Smooth muscle cell (in vitro differentiated cells): ENCODE data around the gene CD300H. TPM values are rescaled to one million over a fixed set of nuclear protein-coding genes. Genes with fewer than 3 reads are reported as not detected.

ENCODE experiments used
- DNase-seq: peaks from one replicate; lab custom pipeline; 2025; ENCODE audit not compliant: unreplicated experiment; lab: John Stamatoyannopoulos, UW
- H2AFZ ChIP-seq: fragments of 200-600 bp; sonication (generic); 2 replicates; pipeline ENCODE4 v1.6.0; 2016; ENCODE audit warnings: antibody characterized with exemption, low read depth, mild to moderate bottlenecking
- H3F3A ChIP-seq: fragments of 200-600 bp; sonication (generic); 2 replicates; pipeline ENCODE4 v1.6.0; 2017; ENCODE audit warnings: antibody characterized with exemption, low read depth
- H3K27ac ChIP-seq: fragments of 200-600 bp; sonication (generic); 2 replicates; pipeline ENCODE4 v1.5.1; 2016; ENCODE audit warnings: low read depth, mild to moderate bottlenecking
- H3K27me3 ChIP-seq: fragments of 200-600 bp; sonication (generic); 2 replicates; pipeline ENCODE4 v1.6.1; 2016; ENCODE audit warnings: low read depth, mild to moderate bottlenecking
- H3K36me3 ChIP-seq: fragments of 200-600 bp; sonication (generic); 2 replicates; pipeline ENCODE4 v1.5.1; 2016; ENCODE audit warnings: low read depth
- H3K4me1 ChIP-seq: fragments of 200-600 bp; sonication (generic); 2 replicates; pipeline ENCODE4 v1.5.1; 2016; ENCODE audit warnings: low read depth
- H3K4me2 ChIP-seq: fragments of 200-600 bp; sonication (generic); 2 replicates; pipeline ENCODE4 v1.6.0; 2016; ENCODE audit warnings: mild to moderate bottlenecking
- H3K4me3 ChIP-seq: fragments of 200-600 bp; sonication (generic); 2 replicates; pipeline ENCODE4 v1.5.1; 2016; ENCODE audit warnings: mild to moderate bottlenecking
- H3K79me2 ChIP-seq: fragments of 200-600 bp; sonication (generic); 2 replicates; pipeline ENCODE4 v1.6.0; 2016; ENCODE audit warnings: low read depth, mild to moderate bottlenecking
- H3K9ac ChIP-seq: fragments of 200-600 bp; sonication (generic); 2 replicates; pipeline ENCODE4 v1.6.0; 2016; ENCODE audit warnings: low read depth
- H3K9me3 ChIP-seq: fragments of 200-600 bp; sonication (generic); replicated peaks from 2 replicates; pipeline ENCODE4 v1.5.1; 2016; ENCODE audit warnings: low read depth
- H4K20me1 ChIP-seq: fragments of 200-600 bp; sonication (generic); 2 replicates; pipeline ENCODE4 v1.6.0; 2016; ENCODE audit warnings: low read depth
- WGBS: methylation state at CpG from one replicate; pipeline ENCODE4 v1.1.7; 2016; ENCODE audit warnings: low lambda C conversion rate; 5-methylcytosine and 5-hydroxymethylcytosine counted together
- polyA plus RNA-seq: library from polyadenylated mRNA; unstranded; fragments of >200 nt; fragmentation: Nextera tagmentation; extraction: Ambion mirVana; gene quantifications from 2 replicates; pipeline ENCODE4 v1.2.1, GENCODE V29; 2016
- total RNA-seq: library from RNA; depleted of rRNA; stranded (reverse); fragments of >200 nt; gene quantifications from 2 replicates; pipeline ENCODE4 v1.2.3, GENCODE V29; 2014
- TF ChIP-seq, protein P1 (sequence below): fragments of 200-600 bp; sonication (generic); IDR thresholded peaks from 2 replicates; pipeline ENCODE4 v1.5.1; 2017; ENCODE audit warnings: borderline replicate concordance, mild to moderate bottlenecking, antibody characterized with exemption; ENCODE audit not compliant: insufficient read depth, poor library complexity, severe bottlenecking

Gene CD300H
- total and polyA plus RNA-seq, 2 experiments from 2014 or later: 0.65 TPM; not detected in 1

DNA sequence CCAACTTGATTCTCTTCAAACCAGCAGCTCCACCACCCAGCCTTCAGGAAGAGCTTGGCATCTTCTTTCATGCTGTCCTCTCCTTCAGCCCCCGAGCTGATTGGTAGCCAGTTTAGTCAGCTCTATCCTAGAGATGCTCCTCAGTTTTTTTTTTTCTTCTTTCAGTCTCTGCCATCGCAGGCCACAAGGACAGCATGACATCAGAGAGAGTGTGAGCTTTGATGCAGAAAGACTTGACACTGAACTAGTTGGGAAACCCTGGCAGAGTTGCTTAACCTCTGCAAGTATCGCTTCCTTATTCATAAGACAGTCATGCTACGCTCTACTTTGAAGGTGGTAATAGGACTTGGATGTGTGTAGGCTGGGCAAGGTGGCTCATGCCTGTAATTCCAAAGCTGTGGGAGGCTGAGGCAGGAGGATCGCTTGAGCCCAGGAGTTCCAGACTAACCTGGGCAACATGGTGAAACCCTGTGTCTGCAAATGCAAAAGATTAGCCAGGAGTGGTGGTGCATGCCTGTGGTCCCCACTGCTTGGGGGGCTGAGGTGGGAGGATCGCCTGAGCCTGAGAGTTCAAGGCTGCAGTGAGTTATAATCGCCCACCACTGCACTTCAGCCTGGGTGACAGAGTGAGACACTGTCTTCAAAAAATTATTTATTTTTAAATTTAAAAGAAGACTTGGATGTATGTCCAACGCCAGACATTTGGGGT is 38.7 kb downstream of the CD300H start:
- WGBS: 83% methylated on average over 8 of the region's 8 CpGs
- H3K27me3 ChIP-seq: peaks cover 19% of the 10 kb centered on the region
- no peaks in the 10 kb centered on the region for H3K9me3 ChIP-seq
- H4K20me1 ChIP-seq: no peaks in the 10 kb centered on the region
- H3K4me3 ChIP-seq: no peak overlapping the region
- H3F3A ChIP-seq: no peaks in the 10 kb centered on the region
- no peak overlapping the region for H2AFZ ChIP-seq
- no peaks in the 10 kb centered on the region for H3K4me1 ChIP-seq
- H3K9ac ChIP-seq: no peak overlapping the region
- H3K4me2 ChIP-seq: no peak overlapping the region
- no peaks in the 10 kb centered on the region for H3K79me2 ChIP-seq
- DNase-seq: no peak
- TF ChIP-seq, protein P1, sequence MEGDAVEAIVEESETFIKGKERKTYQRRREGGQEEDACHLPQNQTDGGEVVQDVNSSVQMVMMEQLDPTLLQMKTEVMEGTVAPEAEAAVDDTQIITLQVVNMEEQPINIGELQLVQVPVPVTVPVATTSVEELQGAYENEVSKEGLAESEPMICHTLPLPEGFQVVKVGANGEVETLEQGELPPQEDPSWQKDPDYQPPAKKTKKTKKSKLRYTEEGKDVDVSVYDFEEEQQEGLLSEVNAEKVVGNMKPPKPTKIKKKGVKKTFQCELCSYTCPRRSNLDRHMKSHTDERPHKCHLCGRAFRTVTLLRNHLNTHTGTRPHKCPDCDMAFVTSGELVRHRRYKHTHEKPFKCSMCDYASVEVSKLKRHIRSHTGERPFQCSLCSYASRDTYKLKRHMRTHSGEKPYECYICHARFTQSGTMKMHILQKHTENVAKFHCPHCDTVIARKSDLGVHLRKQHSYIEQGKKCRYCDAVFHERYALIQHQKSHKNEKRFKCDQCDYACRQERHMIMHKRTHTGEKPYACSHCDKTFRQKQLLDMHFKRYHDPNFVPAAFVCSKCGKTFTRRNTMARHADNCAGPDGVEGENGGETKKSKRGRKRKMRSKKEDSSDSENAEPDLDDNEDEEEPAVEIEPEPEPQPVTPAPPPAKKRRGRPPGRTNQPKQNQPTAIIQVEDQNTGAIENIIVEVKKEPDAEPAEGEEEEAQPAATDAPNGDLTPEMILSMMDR: no peak
- H3K36me3 ChIP-seq: no peaks in the 10 kb centered on the region
- no peak overlapping the region for H3K27ac ChIP-seq

DNA sequence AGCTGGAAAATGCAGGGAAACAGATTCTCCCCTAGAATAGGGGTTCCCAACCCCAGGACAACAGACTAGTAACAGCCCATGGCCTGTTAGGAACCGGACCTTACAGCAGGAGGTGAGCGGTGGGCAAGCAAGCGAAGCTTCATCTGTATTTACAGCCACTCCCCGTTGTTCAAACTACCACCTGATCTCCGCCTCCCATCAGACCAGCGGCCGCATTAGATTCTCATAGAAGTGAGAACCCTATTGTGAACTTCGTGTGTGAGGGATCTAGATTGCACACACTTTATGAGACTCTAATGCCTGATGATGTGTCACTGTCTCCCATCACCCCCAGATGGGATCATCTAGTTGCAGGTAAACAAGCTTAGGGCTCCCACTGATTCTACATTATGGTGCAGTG is 39.6 kb downstream of the CD300H start:
- Histone ChIP-seq H3K27ac (no peak overlapping the region), H3K4me2 (no peak overlapping the region), H3K27me3 (peaks cover 20% of the 10 kb centered on the region), H3K4me3 (no peak overlapping the region), H3F3A (no peaks in the 10 kb centered on the region), H3K4me1 (no peaks in the 10 kb centered on the region), H3K79me2 (no peaks in the 10 kb centered on the region), H2AFZ (no peak overlapping the region), H4K20me1 (no peaks in the 10 kb centered on the region), H3K36me3 (no peaks in the 10 kb centered on the region), H3K9me3 (no peaks in the 10 kb centered on the region), H3K9ac (no peak overlapping the region)
- 92% methylated on average over 8 of the region's 8 CpGs for WGBS
- TF ChIP-seq, protein P1: no peak
- no peak for DNase-seq

DNA sequence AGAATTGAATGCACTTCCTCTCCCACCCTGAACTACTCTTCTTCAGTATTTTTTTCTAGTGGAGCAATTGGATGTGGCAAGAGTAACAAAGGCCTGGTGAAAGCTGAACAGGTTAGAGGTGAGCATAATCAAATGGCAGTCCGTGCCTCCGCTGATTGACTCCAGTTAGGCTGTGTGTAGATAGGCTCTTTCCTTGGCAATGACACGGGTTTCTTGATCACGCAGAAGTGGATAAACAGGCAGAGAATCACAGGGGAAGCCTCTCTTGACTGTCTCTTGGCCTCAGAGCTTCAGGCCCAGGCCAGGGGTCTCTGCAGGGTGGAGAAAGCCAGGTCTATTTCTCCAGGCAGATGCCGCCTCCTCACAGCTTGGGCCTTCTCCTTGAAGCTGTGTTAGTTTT is 40.2 kb downstream of the CD300H start:
- Histone ChIP-seq H3K9me3 (no peaks in the 10 kb centered on the region), H3F3A (no peaks in the 10 kb centered on the region), H3K27me3 (peaks cover 20% of the 10 kb centered on the region), H3K4me1 (no peaks in the 10 kb centered on the region), H3K4me2 (no peak overlapping the region), H3K36me3 (no peaks in the 10 kb centered on the region), H2AFZ (no peak overlapping the region), H3K79me2 (no peaks in the 10 kb centered on the region), H3K9ac (no peak overlapping the region), H4K20me1 (no peaks in the 10 kb centered on the region), H3K4me3 (no peak overlapping the region), H3K27ac (no peak overlapping the region)
- 89% methylated on average over 5 of the region's 5 CpGs for WGBS
- TF ChIP-seq, protein P1: no peak
- no peak for DNase-seq

DNA sequence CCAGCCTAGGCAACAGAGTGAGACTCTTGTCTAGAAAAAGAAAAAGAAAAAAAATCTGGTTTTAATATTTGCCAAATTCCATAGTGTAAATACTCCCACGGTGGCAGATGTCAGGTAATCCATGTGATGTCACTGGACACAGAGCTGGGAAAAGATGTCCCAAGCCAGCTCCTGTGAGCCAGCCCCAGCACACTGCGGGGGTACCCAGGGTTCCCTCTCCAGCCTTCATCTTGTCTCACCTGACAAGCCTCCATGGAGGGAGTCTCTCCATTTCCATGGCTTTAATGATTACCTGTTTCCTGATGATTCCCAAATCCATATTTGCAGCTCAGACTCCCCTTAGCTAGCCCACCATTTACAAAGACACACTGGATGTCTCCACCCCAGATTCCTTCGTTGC is 40.6 kb downstream of the CD300H start:
- TF ChIP-seq, protein P1: no peak
- 85% methylated on average over 3 of the region's 3 CpGs for WGBS
- Histone ChIP-seq H3K9ac (no peak overlapping the region), H4K20me1 (no peaks in the 10 kb centered on the region), H3K4me2 (no peak overlapping the region), H3F3A (no peaks in the 10 kb centered on the region), H3K27me3 (peaks cover 20% of the 10 kb centered on the region), H3K79me2 (no peaks in the 10 kb centered on the region), H3K4me1 (no peaks in the 10 kb centered on the region), H3K36me3 (no peaks in the 10 kb centered on the region), H3K27ac (no peak overlapping the region), H3K4me3 (no peak overlapping the region), H2AFZ (no peak overlapping the region), H3K9me3 (no peaks in the 10 kb centered on the region)
- no peak for DNase-seq
